Common myeloid progenitor, CD34-positive (primary cell): Measurements from ENCODE around the gene C8G.

ENCODE experiments used
- CTCF ChIA-PET: fragments of 350-600 bp; sonication (Branson Sonifier 250); formaldehyde crosslinking; loops from one replicate; lab custom pipeline; 2021; ENCODE audit warnings: antibody characterized with exemption; lab: Charles Lee
- POLR2A ChIA-PET: fragments of 350-600 bp; sonication (Branson Sonifier 250); formaldehyde crosslinking; loops from one replicate; lab custom pipeline; 2021; ENCODE audit warnings: antibody characterized with exemption; lab: Charles Lee
- DNase-seq, 3 donors: peaks; one replicate each; pipeline versions ENCODE4 v3.0.0 to v3.0.0-alpha.2; 2013
- H3K27ac ChIP-seq, 2 experiments: 1 replicate in 1 of 2; 2 replicates in 1 of 2; pipeline ENCODE4 v1.7.0; 2013; ENCODE audit warnings: inconsistent platforms in 2 of 2, low read length in 2 of 2, mild to moderate bottlenecking in 2 of 2, low read depth in 1 of 2, moderate library complexity in 1 of 2; ENCODE audit not compliant: severe bottlenecking in 2 of 2, insufficient read depth in 1 of 2, poor library complexity in 1 of 2
- H3K27me3 ChIP-seq, 5 experiments: replicated peaks in 2 of 5; 1 replicate in 3 of 5; 2 replicates in 2 of 5; pipeline versions ENCODE4 v1.6.1 to v1.7.0; 2013; ENCODE audit warnings: low read length in 4 of 5, mild to moderate bottlenecking in 2 of 5, moderate library complexity in 2 of 5, inconsistent platforms in 1 of 5; ENCODE audit not compliant: insufficient read depth in 5 of 5, control insufficient read depth in 4 of 5
- H3K36me3 ChIP-seq, 4 experiments: 1 replicate in 2 of 4; 2 replicates in 2 of 4; pipeline versions ENCODE4 v1.6.1 to v1.7.0; 2013; ENCODE audit warnings: low read length in 3 of 4, control low read depth in 1 of 4, mild to moderate bottlenecking in 1 of 4; ENCODE audit not compliant: control insufficient read depth in 4 of 4, insufficient read depth in 4 of 4
- H3K4me1 ChIP-seq, 4 experiments: 1 replicate in 3 of 4; 2 replicates in 1 of 4; pipeline versions ENCODE4 v1.6.1 to v1.7.1; 2013; ENCODE audit warnings: low read length in 3 of 4, mild to moderate bottlenecking in 3 of 4, control low read depth in 1 of 4, inconsistent platforms in 1 of 4, moderate library complexity in 1 of 4; ENCODE audit not compliant: control insufficient read depth in 4 of 4, insufficient read depth in 4 of 4; ENCODE audit errors: control extremely low read depth in 1 of 4
- H3K4me3 ChIP-seq, 7 experiments: 1 replicate in 4 of 7; 2 replicates in 3 of 7; pipeline versions ENCODE4 v1.5.1 to v1.7.0; 2013; ENCODE audit warnings: mild to moderate bottlenecking in 7 of 7, low read length in 6 of 7, moderate library complexity in 6 of 7, inconsistent platforms in 2 of 7, low read depth in 2 of 7, control low read depth in 1 of 7; ENCODE audit not compliant: insufficient read depth in 4 of 7, control insufficient read depth in 1 of 7; ENCODE audit errors: extremely low read depth in 1 of 7
- H3K9me3 ChIP-seq, 5 experiments: 1 replicate in 4 of 5; 2 replicates in 1 of 5; pipeline versions ENCODE4 v1.6.1 to v1.7.1; 2013; ENCODE audit warnings: low read length in 4 of 5, mild to moderate bottlenecking in 2 of 5, inconsistent platforms in 1 of 5, low read depth in 1 of 5, moderate library complexity in 1 of 5; ENCODE audit not compliant: control insufficient read depth in 4 of 5, insufficient read depth in 2 of 5; ENCODE audit errors: control extremely low read depth in 1 of 5
- WGBS: methylation state at CpG from one replicate; pipeline ENCODE4 v1.1.5; 2013; ENCODE audit not compliant: insufficient coverage; 5-methylcytosine and 5-hydroxymethylcytosine counted together

The C8G gene

GRCh38 chr9:136981588-136982231 lies 36.7 kb downstream of the C8G start:
- Histone ChIP-seq H3K27ac (no peak overlapping the region), H3K36me3 (no peaks in the 10 kb centered on the region), H3K27me3 (peaks cover 0 to 50% (median 11%) of the 10 kb centered on the region in 5 experiments), H3K4me1 (peaks cover 0 to 36% (median 25%) of the 10 kb centered on the region in 4 experiments), H3K4me3 (no peak overlapping the region), H3K9me3 (no peaks in the 10 kb centered on the region)
- CTCF ChIA-PET = interaction anchor here (0.9 to 1.6 kb wide), 4 partner anchors 11 to 65 kb away, joined by 3 to 4 read pairs (median 3); partner anchors contain the start of gene PAXX
- peak in 1 of 3 donors; percentile 13 for DNase-seq
- POLR2A ChIA-PET = no interaction called here
- 86% methylated on average over 11 of the region's 17 CpGs for WGBS

- WGBS = 93% methylated on average over 14 of the region's 18 CpGs
- Histone ChIP-seq H3K4me3 (no peak within 1 kb of the TSS), H3K36me3 (no peaks in the 10 kb centered on the region), H3K27ac (no peak within 1 kb of the TSS), H3K27me3 (peaks cover 0 to 56% (median 11%) of the 10 kb centered on the region in 5 experiments), H3K9me3 (no peaks in the 10 kb centered on the region), H3K4me1 (peaks cover 0 to 29% (median 19%) of the 10 kb centered on the region in 4 experiments)
- CTCF ChIA-PET = interaction anchor here (1.0 to 1.6 kb wide), 3 partner anchors 10 to 47 kb away, joined by 3 to 4 read pairs (median 3); partner anchors contain the start of gene PAXX
- DNase-seq = no peak
- POLR2A ChIA-PET = no interaction called here
Observed at GRCh38 chr9:136982232-136983051, 37.4 kb downstream of the C8G start, which contains the start of gene LCNL1. Gene LCNL1, plus strand, starts transcription at chr9:136982993. Its CDS starts 594 bp downstream, at chr9:136983587.

- ChIA-PET POLR2A (no interaction called here), CTCF (no interaction called here)
- peaks cover 0 to 60% (median 13%) of the 10 kb centered on the region in 5 experiments for H3K27me3 ChIP-seq
- 74% methylated on average over 6 of the region's 9 CpGs for WGBS
- no peak overlapping the region for H3K4me3 ChIP-seq
- no peak for DNase-seq
- peaks cover 0 to 21% (median 12%) of the 10 kb centered on the region in 4 experiments for H3K4me1 ChIP-seq
- H3K36me3 ChIP-seq = no peaks in the 10 kb centered on the region
- no peaks in the 10 kb centered on the region for H3K9me3 ChIP-seq
- no peak overlapping the region for H3K27ac ChIP-seq
Observed at GRCh38 chr9:136983167-136983566, 38.1 kb downstream of the C8G start.

- H3K27me3 ChIP-seq = peaks cover 0 to 60% (median 14%) of the 10 kb centered on the region in 5 experiments
- POLR2A ChIA-PET = no interaction called here
- no peak overlapping the region for H3K4me3 ChIP-seq
- H3K4me1 ChIP-seq = peaks cover 0 to 20% (median 11%) of the 10 kb centered on the region in 4 experiments
- WGBS = 83% methylated on average over 10 of the region's 11 CpGs
- no peak for DNase-seq
- no peaks in the 10 kb centered on the region for H3K36me3 ChIP-seq
- H3K9me3 ChIP-seq = no peaks in the 10 kb centered on the region
- H3K27ac ChIP-seq = no peak overlapping the region
- CTCF ChIA-PET = no interaction called here
Observed at GRCh38 chr9:136983656-136984314, 38.7 kb downstream of the C8G start.

GRCh38 chr9:136984464-136985026 lies 39.5 kb downstream of the C8G start:
- Histone ChIP-seq H3K27ac (no peak overlapping the region), H3K27me3 (peaks cover 0 to 54% (median 13%) of the 10 kb centered on the region in 5 experiments), H3K4me3 (no peak overlapping the region), H3K9me3 (no peaks in the 10 kb centered on the region), H3K4me1 (peaks cover 0 to 17% (median 9%) of the 10 kb centered on the region in 4 experiments), H3K36me3 (no peaks in the 10 kb centered on the region)
- ChIA-PET POLR2A (no interaction called here), CTCF (interaction anchor here (1.0 to 1.9 kb wide), 2 partner anchors 11 to 51 kb away, joined by 3 to 4 read pairs; no protein-coding TSS in a partner anchor)
- DNase-seq = no peak
- WGBS = 57% methylated on average over 13 of the region's 29 CpGs

- Histone ChIP-seq H3K4me1 (peaks cover 0 to 17% (median 9%) of the 10 kb centered on the region in 4 experiments), H3K27ac (no peak overlapping the region), H3K9me3 (no peaks in the 10 kb centered on the region), H3K36me3 (no peaks in the 10 kb centered on the region), H3K4me3 (peak overlapping the region in 3 of 7 experiments; percentile 19 to 48 (median 45)), H3K27me3 (peaks cover 0 to 54% (median 13%) of the 10 kb centered on the region in 5 experiments)
- WGBS = 3% methylated on average over 38 of the region's 48 CpGs
- peak in 2 of 3 donors; percentile 27 to 39 for DNase-seq
- CTCF ChIA-PET = interaction anchor here (1.0 to 1.9 kb wide), 2 partner anchors 11 to 50 kb away, joined by 3 to 4 read pairs; no protein-coding TSS in a partner anchor
- POLR2A ChIA-PET = no interaction called here
Observed at GRCh38 chr9:136985027-136985602, 40.1 kb downstream of the C8G start.
